Fibroblast of skin of left biceps (primary cell): Measurements from ENCODE around the gene MT1HL1.

Experiments used
- DNase-seq, 2 experiments: peaks; one replicate each; pipeline ENCODE4 v3.0.0-alpha.2; 2013; ENCODE audit warnings: low read depth in 2 of 2

MT1HL1 gene

GRCh38 chr1:237004116-237004515 lies at the start of gene MT1HL1:
Gene MT1HL1 (minus strand): TSS chr1:237004441. CDS start chr1:237004372, 69 bp downstream.
- no peak for DNase-seq

DNA sequence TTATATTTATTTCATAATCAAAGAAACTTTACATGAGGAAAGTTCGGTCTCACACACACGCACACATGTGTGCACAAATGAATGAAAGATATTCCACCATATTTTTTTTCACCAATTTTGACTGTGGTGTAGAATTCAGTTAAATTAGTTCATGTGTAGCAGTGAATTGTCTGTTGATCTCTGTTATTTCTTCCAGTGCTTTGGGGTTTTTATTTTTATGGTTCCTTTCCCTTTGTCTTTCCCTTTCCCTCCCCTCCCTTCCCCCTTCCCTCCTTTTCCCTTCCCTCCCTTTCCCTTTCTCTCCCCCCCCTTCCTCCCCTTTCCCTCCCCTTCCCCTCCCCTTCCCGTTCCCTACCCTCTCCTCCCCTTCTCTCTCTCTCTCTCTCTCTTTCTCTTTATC lies 46.7 kb upstream of the MT1HL1 start:
- DNase-seq = no peak

GRCh38 chr1:237050185-237050584 lies 45.9 kb upstream of the MT1HL1 start:
- no peak for DNase-seq

GRCh38 chr1:237048803-237049202 lies 44.6 kb upstream of the MT1HL1 start:
- DNase-seq = no peak

- DNase-seq = no peak
Measured at GRCh38 chr1:237045278-237046016, 41.2 kb upstream of the MT1HL1 start.

- no peak for DNase-seq
Measured at GRCh38 chr1:237043846-237044636, 39.8 kb upstream of the MT1HL1 start.

DNA sequence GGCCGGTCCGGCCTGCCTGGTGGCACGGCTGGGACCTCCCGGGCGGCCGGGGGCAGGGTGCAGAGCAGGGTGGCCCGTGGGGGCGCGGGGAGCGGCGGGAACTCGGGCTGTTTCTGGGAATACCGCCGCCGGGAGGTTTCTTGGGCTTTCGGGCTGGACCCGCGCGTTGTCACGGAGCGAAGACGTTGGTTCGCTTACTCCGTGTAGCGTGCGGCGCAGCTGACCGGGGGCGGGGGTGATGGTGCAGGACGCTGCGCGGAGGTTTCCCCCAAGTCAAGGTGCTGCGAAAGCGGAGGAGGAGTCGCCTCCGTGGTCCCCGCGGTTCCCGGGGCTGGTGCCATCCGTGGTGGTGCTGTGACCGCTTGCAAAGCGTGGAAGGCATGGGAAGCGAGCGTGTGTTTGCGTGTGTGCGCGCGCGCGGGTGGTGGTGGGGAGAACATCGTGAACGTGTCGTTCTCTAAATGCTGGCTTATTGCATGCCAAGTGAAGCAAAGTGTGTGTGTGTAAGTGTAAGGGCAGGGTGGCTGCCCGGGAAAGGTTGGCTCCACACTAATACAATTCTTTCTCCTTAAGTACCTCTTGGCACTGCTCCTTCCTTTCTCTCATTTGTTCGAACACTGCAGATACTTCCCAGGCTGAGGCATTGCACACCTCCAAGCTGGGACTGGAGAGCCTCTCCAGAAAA lies 38.8 kb upstream of the MT1HL1 start:
- no peak for DNase-seq

DNA sequence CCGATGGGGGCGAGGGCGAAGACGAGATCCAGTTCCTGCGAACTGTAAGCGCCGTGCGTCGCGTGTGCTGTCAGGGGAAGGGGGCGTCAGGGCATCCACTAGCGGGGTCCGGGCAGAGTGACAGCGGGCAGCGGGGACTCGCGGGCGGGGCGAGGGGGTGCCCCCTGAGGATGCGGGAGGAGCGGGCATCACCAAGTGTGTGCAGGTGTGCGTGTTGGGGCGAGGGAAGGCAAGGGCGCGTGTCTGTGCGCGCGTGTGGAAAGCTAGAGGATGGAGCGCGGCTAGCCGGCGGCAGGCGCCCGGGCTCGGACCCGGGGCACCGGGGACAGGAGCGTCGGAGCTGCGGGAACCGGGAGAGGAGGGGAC lies 38.3 kb upstream of the MT1HL1 start:
- DNase-seq = no peak

DNA sequence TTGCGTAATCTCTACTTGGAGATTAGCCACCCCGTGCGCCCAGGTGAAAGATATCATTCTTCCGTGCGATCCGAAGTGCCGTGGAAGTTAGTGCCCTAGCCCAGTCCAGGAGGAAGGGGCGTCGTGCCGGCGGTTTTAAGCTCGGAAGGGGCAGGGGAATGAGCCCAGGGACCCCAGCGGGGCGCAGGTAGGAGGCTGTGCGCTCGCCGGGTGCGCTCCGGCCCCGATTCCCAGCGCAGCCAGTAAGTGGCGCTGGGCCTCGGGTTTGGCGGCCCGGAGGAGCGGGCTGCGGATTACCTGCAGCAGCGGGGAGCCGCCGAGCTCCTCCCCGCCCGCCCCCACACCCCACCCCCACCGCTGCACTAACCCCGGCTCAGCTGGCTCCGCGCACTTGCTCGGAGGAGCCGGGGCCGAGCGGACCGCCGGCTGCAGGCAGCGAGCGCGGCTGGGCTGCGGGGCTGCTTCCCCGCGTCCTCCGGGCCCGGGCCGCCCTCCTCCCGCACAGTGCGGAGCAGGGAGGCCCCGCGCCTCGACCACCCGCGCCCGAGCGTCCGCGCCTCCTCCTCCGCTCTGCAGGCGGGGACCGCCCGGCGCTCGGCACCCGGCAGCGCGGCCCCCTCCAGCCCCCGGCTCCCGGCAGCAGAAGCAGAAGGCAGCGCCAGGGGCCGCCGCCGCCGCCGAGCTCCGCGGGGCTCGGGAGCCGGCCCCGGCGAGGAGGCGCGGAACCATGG lies 37.7 kb upstream of the MT1HL1 start, which contains the start of gene RYR2:
Gene RYR2, plus strand, starts transcription at position 390 of the 731 bp plus-strand sequence. Its CDS starts 338 bp downstream, at position 728.
- DNase-seq = no peak

- no peak for DNase-seq
Measured at GRCh38 chr1:237041461-237041794, 37.2 kb upstream of the MT1HL1 start.

- no peak for DNase-seq
Measured at GRCh38 chr1:237040823-237041222, 36.6 kb upstream of the MT1HL1 start.

- DNase-seq = no peak
Measured at GRCh38 chr1:237038211-237038610, 34.0 kb upstream of the MT1HL1 start.

GRCh38 chr1:237035759-237036158 lies 31.5 kb upstream of the MT1HL1 start:
- DNase-seq = no peak

DNA sequence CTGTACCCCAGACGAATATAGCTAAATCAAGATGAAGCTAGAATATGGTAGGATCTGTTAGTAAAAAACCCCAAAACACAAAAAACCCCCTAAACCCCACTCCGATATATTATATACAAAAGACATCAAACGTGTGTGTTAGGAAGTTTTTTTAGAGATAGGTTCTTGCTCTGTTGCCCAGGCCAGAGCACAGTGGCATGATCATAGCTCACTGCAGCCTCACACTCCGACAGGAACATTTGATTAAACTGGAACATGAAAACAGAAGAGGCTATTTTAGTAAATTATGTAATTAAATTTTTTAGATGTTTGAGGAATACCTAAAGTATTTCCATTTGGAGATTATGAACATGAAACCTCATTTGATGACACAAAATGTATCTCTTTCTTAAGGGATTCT lies 29.6 kb upstream of the MT1HL1 start:
- DNase-seq = no peak

GRCh38 chr1:237033061-237033460 lies 28.8 kb upstream of the MT1HL1 start:
- no peak for DNase-seq

DNA sequence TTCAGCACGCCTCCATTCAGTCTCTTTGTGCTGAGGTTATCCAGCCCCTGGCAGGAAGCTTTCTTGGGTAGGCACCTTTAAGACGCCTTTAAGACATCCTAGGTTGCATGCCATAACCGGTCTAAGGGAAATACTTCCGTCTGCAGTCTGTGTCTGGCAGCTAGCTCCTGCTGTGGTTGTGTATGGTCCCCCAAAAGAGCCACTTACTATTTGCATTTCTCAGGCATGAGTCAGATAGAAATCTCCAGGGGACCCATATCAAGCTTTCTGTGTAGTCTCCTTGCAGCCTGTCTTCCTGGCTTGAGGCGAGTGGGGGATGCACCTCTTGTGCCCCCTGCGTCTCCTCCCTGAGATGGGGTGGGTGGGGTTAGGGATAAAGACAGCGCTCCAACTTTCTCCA lies 27.8 kb upstream of the MT1HL1 start:
- DNase-seq = no peak

- no peak for DNase-seq
Measured at GRCh38 chr1:237031480-237031879, 27.2 kb upstream of the MT1HL1 start.

DNA sequence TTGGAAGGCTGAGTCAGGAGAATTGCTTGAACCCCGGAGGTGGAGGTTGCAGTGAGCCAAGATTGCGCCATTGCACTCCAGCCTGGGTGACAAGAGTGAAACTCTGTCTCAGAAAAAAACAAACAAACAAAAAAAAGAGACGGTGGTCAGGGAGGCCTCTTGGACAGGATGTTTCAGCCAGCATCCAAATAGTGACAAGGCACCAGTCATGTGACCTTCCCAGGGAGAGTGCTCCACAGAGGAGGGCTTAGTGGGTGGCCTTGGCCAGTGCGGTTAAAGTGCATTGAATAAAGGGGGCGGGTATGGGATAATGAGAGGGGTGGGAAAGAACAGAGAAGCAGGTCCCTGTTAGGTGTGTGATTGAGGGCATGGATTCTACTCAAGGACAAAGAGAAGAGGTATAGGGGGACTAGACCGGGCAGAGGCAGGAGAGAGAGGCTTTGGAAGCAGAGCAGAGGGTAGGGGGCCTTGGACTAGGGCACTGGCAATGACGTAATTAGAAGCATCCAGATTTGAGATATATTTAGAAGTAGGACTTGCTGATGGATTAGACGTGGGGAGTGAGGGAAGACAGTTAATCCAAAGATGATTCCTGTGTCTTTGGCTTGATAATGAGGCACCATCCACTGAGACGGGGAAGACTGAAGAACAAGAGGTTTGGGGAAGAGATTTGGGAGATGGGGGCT lies 25.8 kb upstream of the MT1HL1 start:
- DNase-seq = no peak

- DNase-seq = no peak
Measured at GRCh38 chr1:237029240-237029639, 25.0 kb upstream of the MT1HL1 start.

GRCh38 chr1:237025358-237026074 lies 21.3 kb upstream of the MT1HL1 start:
- DNase-seq = no peak

DNA sequence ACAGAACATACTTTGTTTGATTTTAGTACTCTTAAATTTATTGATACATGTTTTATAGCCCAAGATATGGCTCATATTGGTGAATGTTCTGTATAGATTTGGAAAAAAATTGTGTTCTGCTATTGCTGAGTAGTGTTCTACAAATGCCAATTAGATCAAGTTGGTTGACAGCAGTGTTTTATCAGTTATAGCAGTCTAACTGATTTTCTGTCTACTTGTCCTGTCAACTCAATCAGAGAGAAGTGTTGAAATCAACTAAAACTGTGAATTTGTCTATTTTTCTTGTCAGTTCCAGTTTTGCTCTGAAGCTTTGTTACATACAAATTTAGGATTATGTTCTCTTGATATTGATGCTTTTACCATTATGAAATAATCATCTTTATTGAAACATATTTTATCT lies 14.7 kb upstream of the MT1HL1 start:
- DNase-seq = no peak
